Measurements from ENCODE around the gene CST6.

Gene CST6

DNA sequence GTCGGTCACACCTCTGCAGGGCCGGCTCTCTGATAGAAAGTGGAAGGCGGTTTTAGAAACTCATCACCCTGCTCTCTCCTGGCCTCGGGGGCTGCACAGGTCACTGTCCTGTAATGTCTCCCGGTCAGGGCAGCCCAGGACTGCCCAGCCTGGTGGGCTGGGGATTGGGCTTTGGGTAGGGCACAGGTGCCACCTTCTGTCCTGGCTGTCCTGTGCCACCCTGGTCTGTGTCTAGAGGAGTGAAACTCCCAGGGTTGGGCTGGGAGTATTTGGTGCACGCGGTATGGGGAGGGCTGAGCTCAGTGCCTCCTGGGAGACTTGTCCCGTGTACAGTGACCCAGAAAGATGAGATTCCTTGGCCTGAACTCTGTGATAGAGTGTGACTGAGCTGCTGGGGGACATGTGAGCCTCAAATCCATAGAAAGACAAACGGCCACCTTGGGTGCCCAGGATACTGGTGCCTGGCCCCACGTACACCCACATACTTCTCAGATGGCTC lies 32.5 kb upstream of the CST6 start:
- TF ChIP-seq, protein P1, sequence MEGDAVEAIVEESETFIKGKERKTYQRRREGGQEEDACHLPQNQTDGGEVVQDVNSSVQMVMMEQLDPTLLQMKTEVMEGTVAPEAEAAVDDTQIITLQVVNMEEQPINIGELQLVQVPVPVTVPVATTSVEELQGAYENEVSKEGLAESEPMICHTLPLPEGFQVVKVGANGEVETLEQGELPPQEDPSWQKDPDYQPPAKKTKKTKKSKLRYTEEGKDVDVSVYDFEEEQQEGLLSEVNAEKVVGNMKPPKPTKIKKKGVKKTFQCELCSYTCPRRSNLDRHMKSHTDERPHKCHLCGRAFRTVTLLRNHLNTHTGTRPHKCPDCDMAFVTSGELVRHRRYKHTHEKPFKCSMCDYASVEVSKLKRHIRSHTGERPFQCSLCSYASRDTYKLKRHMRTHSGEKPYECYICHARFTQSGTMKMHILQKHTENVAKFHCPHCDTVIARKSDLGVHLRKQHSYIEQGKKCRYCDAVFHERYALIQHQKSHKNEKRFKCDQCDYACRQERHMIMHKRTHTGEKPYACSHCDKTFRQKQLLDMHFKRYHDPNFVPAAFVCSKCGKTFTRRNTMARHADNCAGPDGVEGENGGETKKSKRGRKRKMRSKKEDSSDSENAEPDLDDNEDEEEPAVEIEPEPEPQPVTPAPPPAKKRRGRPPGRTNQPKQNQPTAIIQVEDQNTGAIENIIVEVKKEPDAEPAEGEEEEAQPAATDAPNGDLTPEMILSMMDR (IDR thresholded peaks at IDR 0.05; ENCODE audit: insufficient read depth, low read depth, low read length, missing control alignments): no peak
- H3K4me3 ChIP-seq (ENCODE audit: low read length): no peak overlapping the region
- DNase-seq (ENCODE audit: low read depth): no peak

DNA sequence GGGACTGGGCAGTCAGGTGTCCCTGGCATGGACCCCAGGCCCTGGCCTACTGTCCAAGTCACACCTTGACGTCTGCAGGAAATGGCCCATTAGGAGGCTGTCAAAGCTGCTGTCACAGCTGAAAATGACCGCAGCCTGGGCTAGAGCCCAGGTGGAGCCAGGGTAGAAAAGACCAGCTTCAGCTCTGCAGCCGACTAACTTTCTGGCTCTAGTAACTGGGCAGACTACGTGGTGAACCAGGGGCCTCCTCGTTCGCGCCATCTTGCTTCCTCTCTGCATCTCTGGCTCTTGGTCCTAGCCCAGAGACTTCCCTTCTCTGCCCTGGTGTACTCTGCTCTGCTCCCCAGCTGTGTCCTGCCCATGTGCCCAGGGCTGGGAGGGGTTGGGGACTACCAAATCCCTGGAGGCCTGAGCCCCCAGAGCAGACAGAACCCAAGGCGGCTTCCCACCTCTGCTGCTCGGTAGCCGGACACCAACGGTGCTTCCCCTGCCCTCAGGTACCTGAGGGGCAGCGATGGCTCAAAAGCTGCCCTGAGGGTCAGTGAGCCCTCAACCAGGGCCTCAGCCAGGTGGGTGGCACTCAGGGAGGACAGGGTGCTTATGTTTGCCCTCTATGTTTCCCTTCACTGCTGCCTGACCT lies 30.6 kb upstream of the CST6 start:
- DNase-seq (ENCODE audit: low read depth): no peak
- H3K4me3 ChIP-seq (ENCODE audit: low read length): no peak overlapping the region
- TF ChIP-seq, protein P1 (IDR thresholded peaks at IDR 0.05; ENCODE audit: insufficient read depth, low read depth, low read length, missing control alignments): no peak

DNA sequence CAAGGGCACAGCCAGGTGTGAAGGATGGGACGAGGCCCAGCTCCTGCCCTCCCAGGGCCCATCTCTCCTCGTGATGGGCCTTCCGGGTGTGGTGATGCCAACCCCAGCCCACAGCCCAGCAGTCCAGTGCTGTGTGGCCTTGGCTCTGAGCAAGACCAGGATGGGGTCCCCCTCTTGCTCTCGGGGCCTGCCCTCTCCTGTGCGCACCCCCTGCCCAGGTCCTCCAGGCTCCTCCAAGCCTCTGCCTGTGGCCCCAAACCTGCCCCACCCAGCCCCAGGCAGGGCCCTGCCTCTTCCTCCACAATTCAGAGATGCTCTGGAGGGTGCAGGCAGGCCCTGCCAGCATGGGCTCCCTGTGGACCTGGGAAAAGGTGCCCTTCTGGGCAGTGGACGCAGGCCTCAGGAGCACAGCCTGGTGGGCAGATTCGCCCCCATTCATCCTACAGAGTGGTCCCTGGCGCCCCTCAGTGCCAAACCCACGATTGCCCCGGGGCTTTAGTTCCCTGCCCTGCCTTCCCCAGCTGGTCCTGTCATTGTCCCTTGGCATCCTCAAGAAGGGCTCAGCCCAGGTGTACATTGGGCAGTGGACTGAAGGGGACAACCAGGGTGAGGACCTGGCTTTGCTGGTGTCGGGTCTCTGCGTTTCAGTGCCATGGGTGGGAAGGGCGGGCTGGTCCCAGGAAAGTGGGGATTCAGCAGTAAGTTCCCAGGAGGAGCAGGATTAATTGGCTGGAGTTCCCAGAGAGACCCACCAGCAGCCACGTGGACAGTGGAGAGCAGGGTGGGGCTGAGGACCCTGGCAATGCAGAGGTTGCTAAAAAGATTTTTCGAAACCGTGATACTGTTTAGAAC lies 29.6 kb upstream of the CST6 start:
- no peak overlapping the region for H3K4me3 ChIP-seq (ENCODE audit: low read length)

DNA sequence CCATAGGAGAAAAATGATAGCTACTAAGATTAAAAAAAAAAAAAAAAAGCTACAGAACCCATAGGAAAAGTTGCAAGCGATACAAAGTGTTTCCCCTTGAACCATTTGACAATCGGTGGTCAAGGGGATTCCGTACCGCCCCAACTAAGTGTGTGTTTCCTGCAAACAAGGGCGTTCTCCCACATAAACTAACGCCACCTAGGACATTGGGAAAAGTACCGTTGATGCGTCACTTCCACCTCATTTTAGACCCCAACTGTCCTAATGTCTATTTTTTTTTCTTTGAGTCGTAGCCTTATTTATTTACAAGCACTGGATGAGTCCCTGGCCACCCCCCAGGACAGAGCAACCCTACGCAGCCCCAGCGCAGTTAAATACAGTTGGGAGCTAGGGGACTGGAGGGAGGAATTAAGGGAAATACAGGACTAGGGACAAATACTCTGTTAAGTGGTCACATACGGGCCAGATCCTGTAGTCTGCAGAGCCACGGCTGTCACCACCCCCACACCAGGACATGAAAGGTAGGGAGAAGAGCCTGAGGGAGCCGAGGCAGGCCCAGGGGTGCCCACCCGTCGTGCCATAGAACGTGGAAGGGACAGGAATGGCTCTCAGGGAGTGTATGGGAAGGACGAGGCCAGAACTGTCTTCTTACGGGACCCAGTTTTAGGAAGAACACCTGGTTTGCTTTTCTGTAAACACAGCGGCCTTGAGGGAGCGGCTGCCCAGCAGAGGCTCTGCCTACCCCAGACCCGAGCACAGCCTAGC lies 28.8 kb upstream of the CST6 start:
- TF ChIP-seq, protein P1 (IDR thresholded peaks at IDR 0.05; ENCODE audit: insufficient read depth, low read depth, low read length, missing control alignments): no peak
- DNase-seq (ENCODE audit: low read depth): no peak
- no peak overlapping the region for H3K4me3 ChIP-seq (ENCODE audit: low read length)

More for the DNA sequence above, 29.6 kb upstream of the CST6 start:
- DNase-seq (ENCODE audit: low read depth): no peak
- TF ChIP-seq, protein P1 (IDR thresholded peaks at IDR 0.05; ENCODE audit: insufficient read depth, low read depth, low read length, missing control alignments): no peak

DNA sequence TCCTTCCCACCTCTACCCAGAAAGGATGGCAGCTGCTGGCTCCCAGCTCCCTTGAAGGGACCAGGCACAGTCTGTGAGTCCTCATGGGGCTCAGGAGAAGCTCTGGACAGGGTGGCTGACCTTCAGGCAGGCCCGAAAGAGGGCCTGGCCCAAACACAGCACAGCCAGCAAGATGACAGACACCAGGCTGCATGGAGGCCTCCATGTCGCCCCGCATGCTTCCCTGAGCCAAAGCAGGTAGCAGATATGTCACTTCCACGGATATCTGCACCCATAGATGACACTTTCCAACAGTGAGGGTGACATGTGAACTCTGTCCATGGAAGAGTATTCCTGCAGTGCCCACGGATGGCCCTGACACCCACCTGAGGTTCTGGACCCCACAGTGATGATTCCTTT lies 28.2 kb upstream of the CST6 start:
- TF ChIP-seq, protein P1 (IDR thresholded peaks at IDR 0.05; ENCODE audit: insufficient read depth, low read depth, low read length, missing control alignments): no peak
- no peak overlapping the region for H3K4me3 ChIP-seq (ENCODE audit: low read length)
- DNase-seq (ENCODE audit: low read depth): no peak

DNA sequence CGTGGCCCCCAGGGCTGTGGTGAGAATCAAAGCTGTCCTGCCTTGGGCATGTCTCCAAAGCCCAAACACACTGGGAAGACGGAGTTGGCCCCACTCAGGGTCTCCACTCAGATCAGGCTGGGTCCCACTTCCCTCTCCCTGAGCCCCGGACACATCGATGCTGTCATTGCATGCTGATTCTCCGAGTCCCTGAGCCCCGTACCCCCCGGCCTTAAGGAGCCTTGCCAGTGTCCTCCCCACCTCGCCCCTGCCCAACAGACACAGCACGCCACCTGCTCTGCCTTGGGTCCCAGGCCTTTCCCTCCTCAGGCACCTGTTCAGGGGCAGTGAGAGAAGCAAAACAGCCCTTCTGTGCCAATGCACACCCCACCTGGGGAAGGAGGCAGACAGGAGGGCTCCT lies 24.5 kb upstream of the CST6 start:
- no peak overlapping the region for H3K4me3 ChIP-seq (ENCODE audit: low read length)
- TF ChIP-seq, protein P1 (IDR thresholded peaks at IDR 0.05; ENCODE audit: insufficient read depth, low read depth, low read length, missing control alignments): no peak
- no peak for DNase-seq (ENCODE audit: low read depth)

Measured in epithelial cell of esophagus (primary cell).